SKM-1 treated with dmso at 0.1 percent for 144 hours (cell line): ENCODE results near the gene BNIPL.

Experiments used
- DNase-seq: peaks from one replicate; lab custom pipeline; 2025; ENCODE audit not compliant: unreplicated experiment; lab: John Stamatoyannopoulos, UW

BNIPL gene

GRCh38 chr1:151056149-151056548 is 19.8 kb downstream of the BNIPL start:
- peak; percentile 51 for DNase-seq

DNA sequence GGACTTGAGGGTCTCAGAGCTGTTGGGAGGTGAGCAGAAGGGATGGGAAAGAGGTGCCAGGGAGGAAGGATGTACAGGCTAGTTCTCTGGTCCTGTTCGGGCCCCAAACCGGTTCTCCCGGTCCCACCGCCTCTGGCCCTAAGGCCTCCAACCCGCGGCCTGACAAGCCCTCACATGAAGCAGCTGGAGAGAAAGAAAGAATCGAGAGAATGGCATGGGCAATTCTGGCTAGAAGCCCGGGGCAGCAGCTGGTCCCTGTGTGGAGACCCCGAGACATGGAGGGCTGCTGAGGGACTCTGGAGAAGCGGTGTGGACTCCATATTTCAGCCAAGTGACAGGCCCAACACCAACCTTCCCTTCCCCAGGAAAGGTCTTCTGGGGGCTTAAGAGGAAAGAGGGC is 22.3 kb downstream of the BNIPL start:
- DNase-seq: no peak

- peak; percentile 95 for DNase-seq
These were observed 23.0 kb downstream of the BNIPL start, which contains the start of gene CDC42SE1 for GRCh38 chr1:151059109-151060006. CDC42SE1 (minus strand) TSS chr1:151059622; CDS start chr1:151055730, 3,892 bp downstream.

DNA sequence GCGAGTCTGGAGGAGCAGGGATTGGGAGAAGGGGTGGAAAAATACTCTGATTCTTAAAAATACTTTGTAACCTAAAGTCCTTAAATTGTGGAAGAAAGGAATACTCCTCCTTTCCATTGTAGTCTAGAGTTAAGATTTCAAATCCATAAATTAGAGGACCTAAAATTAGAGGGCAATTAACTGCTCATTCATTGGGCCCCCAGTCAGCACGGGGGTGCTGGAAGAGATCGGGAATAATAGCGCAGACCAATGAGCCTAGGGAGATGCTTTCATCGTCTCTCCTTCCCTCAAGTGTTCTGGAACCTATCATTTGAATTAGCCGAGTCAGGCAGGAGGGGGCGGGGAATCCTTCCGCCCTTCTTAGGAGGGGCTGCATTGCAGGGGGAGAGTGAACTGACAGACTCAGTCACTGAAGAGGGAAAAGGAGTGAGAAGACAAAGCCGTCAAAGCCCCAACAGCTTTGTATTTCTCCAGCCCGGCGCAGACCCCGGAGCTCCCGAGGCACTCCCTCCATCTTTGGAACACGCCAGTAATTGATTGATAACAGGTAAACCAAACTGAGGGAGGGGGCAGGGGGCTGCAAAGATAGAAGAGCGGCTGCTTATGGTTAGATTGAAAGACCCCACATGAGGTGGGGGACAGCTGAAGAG is 23.7 kb downstream of the BNIPL start, which contains the start of gene MLLT11:
Gene MLLT11, plus strand, starts transcription at position 391 of the 650 bp plus-strand sequence. CDS start 6,828 bp downstream, outside the sequence.
- DNase-seq: no peak

- DNase-seq: no peak
These were observed 24.5 kb downstream of the BNIPL start for GRCh38 chr1:151060657-151061421.

- no peak for DNase-seq
These were observed 25.3 kb downstream of the BNIPL start for GRCh38 chr1:151061704-151062103.

DNA sequence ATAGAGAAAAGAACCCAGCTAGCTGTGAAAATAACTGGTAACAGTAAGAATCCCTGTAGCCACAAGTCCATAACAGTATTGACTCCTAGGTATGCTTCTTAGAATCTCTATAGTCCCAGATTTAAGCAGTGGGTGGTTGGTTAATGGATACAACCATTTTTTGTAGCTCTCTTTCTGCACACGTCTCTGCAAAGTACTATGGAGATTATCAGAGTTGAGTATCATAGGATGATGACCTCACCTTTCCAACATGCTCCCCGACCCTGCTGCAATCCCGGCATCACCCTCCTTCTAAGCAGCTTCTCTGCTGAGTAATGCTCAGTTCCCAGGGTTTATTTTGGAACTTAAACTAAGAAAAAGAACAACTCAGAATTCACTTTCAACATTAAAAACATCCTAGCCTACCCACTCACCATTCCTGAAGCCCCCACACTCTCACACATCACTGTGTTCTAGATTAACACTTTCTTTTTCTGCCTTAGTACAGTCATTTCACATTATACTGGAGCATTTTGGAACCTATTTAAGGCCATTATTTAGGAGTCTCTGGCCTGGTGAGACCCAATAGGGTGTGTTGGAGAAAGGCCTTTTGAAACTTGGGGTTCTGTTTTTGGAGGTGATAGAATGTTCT is 26.5 kb downstream of the BNIPL start:
- no peak for DNase-seq

DNA sequence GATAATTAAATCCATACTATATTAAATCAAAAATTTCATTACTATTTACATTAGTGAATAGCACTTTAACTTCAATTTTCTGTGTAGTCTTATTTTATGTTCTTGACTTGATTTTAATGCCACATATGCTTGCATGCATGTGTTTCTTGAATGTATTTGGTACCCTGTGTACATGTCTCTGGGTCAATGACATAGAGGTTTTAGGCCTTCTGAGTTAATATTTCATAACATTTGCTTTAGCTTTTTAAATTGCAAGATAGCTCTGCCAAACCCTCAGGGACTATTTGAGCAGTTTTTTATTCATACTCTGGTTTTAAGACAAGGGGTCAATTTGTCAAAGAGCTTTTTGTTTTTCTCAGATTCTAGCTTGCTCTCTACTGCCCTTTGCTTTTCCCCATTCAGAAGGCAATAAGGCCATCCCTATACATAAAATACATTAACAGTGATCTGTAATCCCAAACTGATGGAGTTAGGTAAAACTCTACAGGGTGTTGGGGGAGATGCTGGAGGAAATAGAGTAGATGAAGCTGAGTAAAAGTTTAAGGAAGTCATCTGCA is 28.8 kb downstream of the BNIPL start:
- no peak for DNase-seq

- no peak for DNase-seq
These were observed 30.8 kb downstream of the BNIPL start for GRCh38 chr1:151067185-151067584.

GRCh38 chr1:151069103-151069486 is 32.7 kb downstream of the BNIPL start:
- DNase-seq: no peak

- peak; percentile 96 for DNase-seq
These were observed 34.3 kb downstream of the BNIPL start, which contains the start of gene GABPB2 for GRCh38 chr1:151070474-151071276. GABPB2 (plus strand) TSS chr1:151070761; CDS start chr1:151088190, 17,429 bp downstream.

GRCh38 chr1:151072224-151072623 is 35.8 kb downstream of the BNIPL start:
- DNase-seq: no peak

DNA sequence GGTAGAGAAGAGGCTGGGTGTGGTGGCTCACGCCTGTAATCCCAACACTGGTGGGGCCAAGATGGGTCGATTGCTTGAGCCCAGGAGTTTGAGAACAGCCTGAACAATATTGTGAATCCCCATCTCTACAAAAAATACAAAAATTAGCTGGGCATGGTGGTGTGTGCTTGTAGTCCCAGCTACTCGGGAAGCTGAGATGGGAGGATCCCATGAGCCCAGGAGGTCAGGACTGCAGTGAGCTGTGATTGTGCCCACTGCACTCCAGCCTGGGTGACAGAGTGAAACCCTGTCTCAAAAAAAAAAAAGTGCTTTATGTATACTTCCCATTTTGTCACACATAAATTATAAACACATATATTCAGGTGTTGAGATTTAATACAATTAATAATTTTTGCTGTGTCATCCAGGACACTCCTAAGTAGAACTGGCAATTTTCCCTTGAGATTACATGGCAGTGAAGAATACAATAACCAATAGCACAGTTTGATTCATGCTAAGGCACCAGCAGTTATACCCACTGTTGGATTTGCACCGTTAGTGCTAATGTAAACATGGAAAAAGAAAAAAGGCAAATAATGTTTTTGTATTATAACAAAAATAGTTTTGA is 49.7 kb downstream of the BNIPL start:
- DNase-seq: no peak
